ENCODE measurements around the gene CADPS. TPM values are rescaled to one million over a fixed set of nuclear protein-coding genes. Genes with fewer than 3 reads are reported as not detected.

CADPS gene
- polyA plus RNA-seq, 2 of the 4 experiments (the other 2 are of a cell fraction) = not detected

DNA sequence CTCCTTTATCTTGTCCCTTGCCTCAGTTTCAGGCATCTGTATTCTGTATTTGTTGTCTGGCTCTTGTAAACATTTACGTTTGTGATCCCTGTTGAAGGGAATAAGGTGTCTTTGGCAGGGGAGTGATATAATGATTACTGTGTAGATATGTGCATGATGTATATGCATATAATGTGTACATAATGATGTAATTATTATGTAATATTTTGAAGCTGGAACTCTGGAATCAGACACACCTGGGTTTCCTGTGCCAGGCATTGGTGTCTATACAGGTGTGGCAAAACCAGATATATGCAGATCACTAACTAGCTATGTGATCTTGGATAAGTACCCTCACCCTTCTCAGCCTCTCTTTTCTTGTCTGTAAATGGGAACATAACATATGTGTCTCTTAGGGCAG lies 260.7 kb downstream of the CADPS start:
- 31% methylated on average over 1 of the region's 1 CpG for WGBS (ENCODE audit: missing lambda C conversion rate)
- Histone ChIP-seq H3K4me3 (no peak overlapping the region), H3K4me1 (no peaks in the 10 kb centered on the region), H3K9me3 (no peaks in the 10 kb centered on the region), H3K4me2 (no peak overlapping the region), H3K27ac (no peak overlapping the region)
- no peak for DNase-seq (ENCODE audit: low read depth in 1 of 2, low spot score in 1 of 2)
- CTCF ChIA-PET = interaction anchor here (1.4 kb wide), 1 partner anchor 8 kb away, joined by 8 read pairs; no protein-coding TSS in a partner anchor
- POLR2A ChIA-PET = no interaction called here
- no peak for ATAC-seq
- no peak for TF ChIP-seq TFCP2L1 (CRISPR knock-in tag; IDR thresholded peaks at IDR 0.05)
- TF ChIP-seq MYC (IDR thresholded peaks at IDR 0.05; ENCODE audit: borderline replicate concordance, low read length) = no peak
- TF ChIP-seq RFX5 (IDR thresholded peaks at IDR 0.05) = no peak
- TF ChIP-seq PHF8 (IDR thresholded peaks at IDR 0.05; ENCODE audit: borderline replicate concordance, low read depth) = no peak
- no peak for TF ChIP-seq KDM1A (IDR thresholded peaks at IDR 0.05; ENCODE audit: low read depth)
- TF ChIP-seq NPAS2 (CRISPR knock-in tag; IDR thresholded peaks at IDR 0.05; ENCODE audit: borderline replicate concordance) = no peak
- TF ChIP-seq SREBF2 (IDR thresholded peaks at IDR 0.05) = no peak
- TF ChIP-seq, protein P1, sequence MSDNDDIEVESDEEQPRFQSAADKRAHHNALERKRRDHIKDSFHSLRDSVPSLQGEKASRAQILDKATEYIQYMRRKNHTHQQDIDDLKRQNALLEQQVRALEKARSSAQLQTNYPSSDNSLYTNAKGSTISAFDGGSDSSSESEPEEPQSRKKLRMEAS (IDR thresholded peaks at IDR 0.05) = no peak
- TF ChIP-seq EP300 (IDR thresholded peaks at IDR 0.05) = no peak
- FAIRE-seq = no peak

DNA sequence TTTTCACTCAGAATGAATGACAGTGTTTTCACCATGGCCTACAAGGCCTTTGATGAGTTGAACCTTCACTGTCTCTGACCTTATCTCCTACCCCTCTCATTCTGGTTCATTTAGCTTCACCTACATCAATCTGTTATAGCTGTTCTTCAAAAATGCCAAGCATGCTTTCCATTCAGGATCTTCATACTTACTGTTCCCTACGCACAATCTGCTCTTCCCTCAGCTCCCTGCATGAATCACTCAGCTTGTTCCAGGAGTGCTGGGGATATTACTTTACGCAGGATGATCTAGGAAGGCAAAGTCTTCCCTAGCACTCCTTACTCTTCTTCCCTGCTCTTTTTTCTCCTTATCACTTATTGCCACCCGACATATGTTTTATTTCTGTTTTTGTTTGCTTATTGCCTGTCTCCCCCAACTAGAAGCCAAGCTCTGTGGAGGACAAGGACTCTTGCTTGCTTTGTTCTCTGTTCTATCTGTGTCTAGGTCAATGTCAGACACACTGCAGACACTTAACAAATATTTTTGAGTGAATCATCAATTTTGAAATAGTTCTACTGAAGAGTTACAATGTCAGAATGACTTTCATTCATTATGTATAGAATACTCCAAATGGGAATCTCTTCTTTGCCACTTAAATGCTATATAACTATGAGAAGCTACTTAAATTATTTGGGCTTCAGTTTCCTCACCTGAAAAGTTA lies 263.5 kb downstream of the CADPS start:
- ChIA-PET POLR2A (no interaction called here), CTCF (interaction anchor here (0.8 to 2.4 kb wide), 3 partner anchors 9 to 37 kb away, joined by 3 to 9 read pairs (median 3); no protein-coding TSS in a partner anchor)
- TF ChIP-seq FOSL2 (IDR thresholded peaks at IDR 0.05) = no peak
- TF ChIP-seq FOSL2 (CRISPR knock-in tag; IDR thresholded peaks at IDR 0.05) = no peak
- no peak for TF ChIP-seq FOSB (CRISPR knock-in tag; IDR thresholded peaks at IDR 0.05)
- ATAC-seq (peak in 1 of 2 experiments; percentile 64; a peak in 3 of 6 replicates), DNase-seq (ENCODE audit: low read depth in 1 of 2, low spot score in 1 of 2) (no peak), FAIRE-seq (no peak)
- Histone ChIP-seq H3K4me2 (0 out of 3 replicates have a peak overlapping the region, but pooled peaks have one; percentile 17), H3K4me3 (no peak overlapping the region), H3K9me3 (no peaks in the 10 kb centered on the region), H3K27ac (no peak overlapping the region), H3K4me1 (no peaks in the 10 kb centered on the region)
- 27% methylated on average over 3 of the region's 3 CpGs for WGBS (ENCODE audit: missing lambda C conversion rate)

DNA sequence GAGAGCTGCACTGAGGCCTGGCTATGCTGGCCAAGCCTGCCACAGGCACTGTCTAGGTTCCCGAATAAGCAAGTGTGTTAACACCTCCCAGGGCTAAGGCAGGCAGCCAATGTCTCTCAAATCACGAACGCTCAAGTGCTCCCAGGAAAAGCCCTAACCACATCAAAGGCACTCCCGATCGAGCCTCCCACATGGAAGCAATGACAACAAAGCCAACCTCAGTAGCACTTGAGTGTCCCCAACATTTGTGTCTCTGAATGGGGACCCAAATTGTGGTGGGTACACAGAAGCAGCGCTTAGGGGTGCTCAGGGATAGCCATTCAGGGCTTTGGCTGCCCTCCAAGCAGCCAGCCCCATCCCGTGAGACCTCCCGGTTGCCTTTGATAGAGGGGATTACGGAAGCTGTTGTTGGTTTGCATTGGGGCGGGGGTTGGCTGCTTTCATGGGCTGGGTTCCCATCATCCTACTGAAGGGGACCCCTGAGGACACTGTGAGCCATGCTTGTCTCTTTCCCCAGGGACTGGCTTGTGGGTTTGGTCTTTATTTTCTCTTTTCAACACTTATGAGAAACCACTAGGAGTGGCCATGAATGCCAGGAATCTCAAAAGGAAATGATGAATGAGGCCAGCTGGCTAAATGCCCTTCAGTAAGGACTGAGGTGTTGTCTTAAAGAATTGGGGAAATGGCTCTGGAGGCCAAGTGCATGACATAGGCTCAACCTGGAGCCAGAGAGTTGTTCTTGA lies 267.8 kb downstream of the CADPS start:
- ChIA-PET CTCF (interaction anchor here (0.6 to 1.3 kb wide), 2 partner anchors 15 to 19 kb away, joined by 3 to 5 read pairs; no protein-coding TSS in a partner anchor), POLR2A (no interaction called here)
- 40% methylated on average over 3 of the region's 10 CpGs for WGBS (ENCODE audit: missing lambda C conversion rate)
- ATAC-seq (no peak), FAIRE-seq (no peak), DNase-seq (ENCODE audit: low read depth in 1 of 2, low spot score in 1 of 2) (no peak)
- Histone ChIP-seq H3K9me3 (no peaks in the 10 kb centered on the region), H3K4me3 (no peak overlapping the region), H3K27ac (no peak overlapping the region), H3K4me2 (no peak overlapping the region), H3K4me1 (no peaks in the 10 kb centered on the region)
- TF ChIP-seq RARB (CRISPR knock-in tag; IDR thresholded peaks at IDR 0.05) = no peak
- no peak for TF ChIP-seq NR3C1 (IDR thresholded peaks at IDR 0.05)
- TF ChIP-seq POLR2A (IDR thresholded peaks at IDR 0.05; ENCODE audit: low read length) = no peak
- TF ChIP-seq BHLHE40 (IDR thresholded peaks at IDR 0.05; ENCODE audit: low read depth, low read length) = no peak
- TF ChIP-seq KDM5A (IDR thresholded peaks at IDR 0.05) = no peak
- TF ChIP-seq MYC (IDR thresholded peaks at IDR 0.05; ENCODE audit: borderline replicate concordance, low read length) = no peak
- TF ChIP-seq, protein P2, sequence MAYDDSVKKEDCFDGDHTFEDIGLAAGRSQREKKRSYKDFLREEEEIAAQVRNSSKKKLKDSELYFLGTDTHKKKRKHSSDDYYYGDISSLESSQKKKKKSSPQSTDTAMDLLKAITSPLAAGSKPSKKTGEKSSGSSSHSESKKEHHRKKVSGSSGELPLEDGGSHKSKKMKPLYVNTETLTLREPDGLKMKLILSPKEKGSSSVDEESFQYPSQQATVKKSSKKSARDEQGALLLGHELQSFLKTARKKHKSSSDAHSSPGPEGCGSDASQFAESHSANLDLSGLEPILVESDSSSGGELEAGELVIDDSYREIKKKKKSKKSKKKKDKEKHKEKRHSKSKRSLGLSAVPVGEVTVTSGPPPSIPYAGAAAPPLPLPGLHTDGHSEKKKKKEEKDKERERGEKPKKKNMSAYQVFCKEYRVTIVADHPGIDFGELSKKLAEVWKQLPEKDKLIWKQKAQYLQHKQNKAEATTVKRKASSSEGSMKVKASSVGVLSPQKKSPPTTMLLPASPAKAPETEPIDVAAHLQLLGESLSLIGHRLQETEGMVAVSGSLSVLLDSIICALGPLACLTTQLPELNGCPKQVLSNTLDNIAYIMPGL (CRISPR knock-in tag; IDR thresholded peaks at IDR 0.05; ENCODE audit: borderline replicate concordance) = no peak
- TF ChIP-seq, protein P1 (IDR thresholded peaks at IDR 0.05) = no peak
- no peak for TF ChIP-seq TP53 (CRISPR knock-in tag; IDR thresholded peaks at IDR 0.05)
- TF ChIP-seq, protein P3, sequence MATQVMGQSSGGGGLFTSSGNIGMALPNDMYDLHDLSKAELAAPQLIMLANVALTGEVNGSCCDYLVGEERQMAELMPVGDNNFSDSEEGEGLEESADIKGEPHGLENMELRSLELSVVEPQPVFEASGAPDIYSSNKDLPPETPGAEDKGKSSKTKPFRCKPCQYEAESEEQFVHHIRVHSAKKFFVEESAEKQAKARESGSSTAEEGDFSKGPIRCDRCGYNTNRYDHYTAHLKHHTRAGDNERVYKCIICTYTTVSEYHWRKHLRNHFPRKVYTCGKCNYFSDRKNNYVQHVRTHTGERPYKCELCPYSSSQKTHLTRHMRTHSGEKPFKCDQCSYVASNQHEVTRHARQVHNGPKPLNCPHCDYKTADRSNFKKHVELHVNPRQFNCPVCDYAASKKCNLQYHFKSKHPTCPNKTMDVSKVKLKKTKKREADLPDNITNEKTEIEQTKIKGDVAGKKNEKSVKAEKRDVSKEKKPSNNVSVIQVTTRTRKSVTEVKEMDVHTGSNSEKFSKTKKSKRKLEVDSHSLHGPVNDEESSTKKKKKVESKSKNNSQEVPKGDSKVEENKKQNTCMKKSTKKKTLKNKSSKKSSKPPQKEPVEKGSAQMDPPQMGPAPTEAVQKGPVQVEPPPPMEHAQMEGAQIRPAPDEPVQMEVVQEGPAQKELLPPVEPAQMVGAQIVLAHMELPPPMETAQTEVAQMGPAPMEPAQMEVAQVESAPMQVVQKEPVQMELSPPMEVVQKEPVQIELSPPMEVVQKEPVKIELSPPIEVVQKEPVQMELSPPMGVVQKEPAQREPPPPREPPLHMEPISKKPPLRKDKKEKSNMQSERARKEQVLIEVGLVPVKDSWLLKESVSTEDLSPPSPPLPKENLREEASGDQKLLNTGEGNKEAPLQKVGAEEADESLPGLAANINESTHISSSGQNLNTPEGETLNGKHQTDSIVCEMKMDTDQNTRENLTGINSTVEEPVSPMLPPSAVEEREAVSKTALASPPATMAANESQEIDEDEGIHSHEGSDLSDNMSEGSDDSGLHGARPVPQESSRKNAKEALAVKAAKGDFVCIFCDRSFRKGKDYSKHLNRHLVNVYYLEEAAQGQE (IDR thresholded peaks at IDR 0.05) = no peak
- no peak for TF ChIP-seq HDAC2 (IDR thresholded peaks at IDR 0.05)
- TF ChIP-seq ZSCAN20 (CRISPR knock-in tag; IDR thresholded peaks at IDR 0.05) = no peak
- TF ChIP-seq, protein P4, sequence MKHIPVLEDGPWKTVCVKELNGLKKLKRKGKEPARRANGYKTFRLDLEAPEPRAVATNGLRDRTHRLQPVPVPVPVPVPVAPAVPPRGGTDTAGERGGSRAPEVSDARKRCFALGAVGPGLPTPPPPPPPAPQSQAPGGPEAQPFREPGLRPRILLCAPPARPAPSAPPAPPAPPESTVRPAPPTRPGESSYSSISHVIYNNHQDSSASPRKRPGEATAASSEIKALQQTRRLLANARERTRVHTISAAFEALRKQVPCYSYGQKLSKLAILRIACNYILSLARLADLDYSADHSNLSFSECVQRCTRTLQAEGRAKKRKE (CRISPR knock-in tag; IDR thresholded peaks at IDR 0.05; ENCODE audit: low read depth) = no peak
- TF ChIP-seq CHD4 (IDR thresholded peaks at IDR 0.05; ENCODE audit: borderline replicate concordance) = no peak
- TF ChIP-seq, protein P5, sequence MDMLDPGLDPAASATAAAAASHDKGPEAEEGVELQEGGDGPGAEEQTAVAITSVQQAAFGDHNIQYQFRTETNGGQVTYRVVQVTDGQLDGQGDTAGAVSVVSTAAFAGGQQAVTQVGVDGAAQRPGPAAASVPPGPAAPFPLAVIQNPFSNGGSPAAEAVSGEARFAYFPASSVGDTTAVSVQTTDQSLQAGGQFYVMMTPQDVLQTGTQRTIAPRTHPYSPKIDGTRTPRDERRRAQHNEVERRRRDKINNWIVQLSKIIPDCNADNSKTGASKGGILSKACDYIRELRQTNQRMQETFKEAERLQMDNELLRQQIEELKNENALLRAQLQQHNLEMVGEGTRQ (IDR thresholded peaks at IDR 0.05) = no peak
- TF ChIP-seq SREBF2 (IDR thresholded peaks at IDR 0.05) = no peak
- TF ChIP-seq SMC3 (IDR thresholded peaks at IDR 0.05) = no peak

All from A549 (cell line).